ENCODE data around the gene CLMP. TPM values are rescaled to one million over a fixed set of nuclear protein-coding genes. Genes with fewer than 3 reads are reported as not detected.

The CLMP gene
- total and polyA plus RNA-seq, 9 of the 15 experiments (the other 6 are each of a cell fraction or from before 2014, with no cell fraction given) = 0.02 to 0.15 (median 0.03) TPM; not detected in 6

GRCh38 chr11:123216249-123216648 is 21.2 kb upstream of the CLMP start:
- no peak overlapping the region for H2AFZ ChIP-seq (ENCODE audit: low read depth, low read length)
- BruUV-seq (replicated peaks) = no TSS peak
- POLR2A ChIA-PET = no interaction called here
- TF ChIP-seq FOSL1 (tag; conservative IDR thresholded peaks at IDR 0.05) (no peak), TRIM24 (IDR thresholded peaks at IDR 0.05) (no peak), CBX5 (IDR thresholded peaks at IDR 0.05; ENCODE audit: borderline replicate concordance, low read depth) (no peak), TAL1 (IDR thresholded peaks at IDR 0.05) (no peak), MGA (IDR thresholded peaks at IDR 0.05) (no peak), CLOCK (CRISPR knock-in tag; IDR thresholded peaks at IDR 0.05; ENCODE audit: borderline replicate concordance) (no peak), MXI1 (IDR thresholded peaks at IDR 0.05; ENCODE audit: low read depth, low read length) (no peak), ZBTB2 (IDR thresholded peaks at IDR 0.05) (no peak), MCM3 (IDR thresholded peaks at IDR 0.05) (no peak)

More at GRCh38 chr11:123216249-123216648, 21.2 kb upstream of the CLMP start:
- ATAC-seq (no peak), DNase-seq (ENCODE audit: extremely low read depth in 1 of 4, low spot score in 3 of 4) (no peak), FAIRE-seq (no peak)
- no peaks in the 10 kb centered on the region for H4K20me1 ChIP-seq (replicated peaks; ENCODE audit: control insufficient read depth, insufficient read depth, low read length)
- H3K4me3 ChIP-seq = no peak overlapping the region
- intact Hi-C loops (cut with micrococcal nuclease) = no loop called here
- no peaks in the 10 kb centered on the region for H3K79me2 ChIP-seq (ENCODE audit: control insufficient read depth, insufficient read depth, low read length)
- in situ Hi-C loops (cut with MboI) = no loop called here
- no peaks in the 10 kb centered on the region for H3K4me1 ChIP-seq (replicated peaks in 1 of 2; ENCODE audit: control insufficient read depth in 2 of 2, insufficient read depth in 2 of 2, low read length in 2 of 2)
- no peaks in the 10 kb centered on the region for H3K9me3 ChIP-seq (replicated peaks; ENCODE audit: control insufficient read depth, insufficient read depth, low read depth, low read length)
- WGBS (ENCODE audit: insufficient coverage, low coverage, missing lambda C conversion rate) = 1% methylated on average over 12 of the region's 12 CpGs
- CTCF ChIA-PET (ENCODE audit: low intra/inter-chr PET ratio) = no interaction called here
- no peaks in the 10 kb centered on the region for H3K36me3 ChIP-seq (ENCODE audit: control insufficient read depth, insufficient read depth, low read length)
- H3K9ac ChIP-seq (ENCODE audit: insufficient read depth in 1 of 2, low read depth in 2 of 2, low read length in 2 of 2) = no peak overlapping the region
- no peak overlapping the region for H3K27ac ChIP-seq (ENCODE audit: extremely low read depth, low read depth, low read length)
- H3K9me1 ChIP-seq (ENCODE audit: control insufficient read depth, insufficient read depth, low read length) = no peaks in the 10 kb centered on the region
- no peak overlapping the region for H3K4me2 ChIP-seq (ENCODE audit: insufficient read depth, low read length)
- H3K27me3 ChIP-seq (ENCODE audit: control insufficient read depth in 2 of 2, insufficient read depth in 2 of 2, low read length in 2 of 2) = peaks cover 10 to 30% of the 10 kb centered on the region in 2 experiments; a peak in 4 of 5 replicates

Measured in K562 (cell line).